ENCODE results near the gene GPR153. TPM values are rescaled to one million over a fixed set of nuclear protein-coding genes. Genes with fewer than 3 reads are reported as not detected.

The GPR153 gene
- polyA plus RNA-seq, 1 of the 3 experiments (the other 2 are of a cell fraction): 6.6 TPM

GRCh38 chr1:6272868-6273267 lies 12.0 kb upstream of the GPR153 start (continued):
- no peak for TF ChIP-seq REST (IDR thresholded peaks at IDR 0.05; ENCODE audit: low read depth, low read length)
- TF ChIP-seq TAF1 (IDR thresholded peaks at IDR 0.05; ENCODE audit: borderline replicate concordance, low read depth, low read length): no peak
- no peak for TF ChIP-seq JUND (IDR thresholded peaks at IDR 0.05)
- TF ChIP-seq ZBTB33 (IDR thresholded peaks at IDR 0.05; ENCODE audit: borderline replicate concordance, low read depth): no peak
- no peak for TF ChIP-seq RAD21 (IDR thresholded peaks at IDR 0.05; ENCODE audit: low read length)
- TF ChIP-seq TEAD4 (IDR thresholded peaks at IDR 0.05; ENCODE audit: borderline replicate concordance, insufficient read depth): no peak
- no peak for TF ChIP-seq TCF12 (IDR thresholded peaks at IDR 0.05)
- TF ChIP-seq CHD2 (IDR thresholded peaks at IDR 0.05; ENCODE audit: low read length, partially characterized antibody): no peak

- Histone ChIP-seq H3K9me3 (no peaks in the 10 kb centered on the region), H3K27me3 (ENCODE audit: insufficient read depth) (no peaks in the 10 kb centered on the region), H3F3A (replicated peaks; ENCODE audit: insufficient read depth) (no peaks in the 10 kb centered on the region), H3K79me2 (ENCODE audit: insufficient read depth) (no peaks in the 10 kb centered on the region), H3K4me3 (ENCODE audit: low read depth in 2 of 2, low read length in 1 of 2) (no peak overlapping the region), H3K9ac (no peak overlapping the region), H3K4me2 (no peak overlapping the region), H4K20me1 (ENCODE audit: insufficient read depth) (peaks cover 10% of the 10 kb centered on the region; the same call in 1 of the 2 replicates), H3K36me3 (replicated peaks in 1 of 2; ENCODE audit: control insufficient read depth in 1 of 2, insufficient read depth in 2 of 2, low read length in 1 of 2) (no peaks in the 10 kb centered on the region), H3K9me2 (no peaks in the 10 kb centered on the region), H2AFZ (ENCODE audit: low read depth) (no peak overlapping the region), H3K4me1 (ENCODE audit: control insufficient read depth in 1 of 2, insufficient read depth in 2 of 2, low read depth in 1 of 2, low read length in 1 of 2) (peaks cover 7 to 50% of the 10 kb centered on the region in 2 experiments; a peak in 2 of 4 replicates), H3K27ac (ENCODE audit: low read depth in 2 of 2, low read length in 1 of 2) (peak overlapping the region in 1 of 2 experiments; percentile 78; a peak in 1 of 4 replicates)
- ChIA-PET POLR2A (no interaction called here), CTCF (interaction anchor here (1.1 to 2.5 kb wide), 3 partner anchors 13 to 133 kb away, joined by 3 to 7 read pairs (median 6); no protein-coding TSS in a partner anchor)
- TF ChIP-seq RXRA (IDR thresholded peaks at IDR 0.05; ENCODE audit: borderline replicate concordance, low read depth): no peak
- no peak for TF ChIP-seq MEF2A (IDR thresholded peaks at IDR 0.05; ENCODE audit: borderline replicate concordance, low read depth)
- TF ChIP-seq RFX5 (IDR thresholded peaks at IDR 0.05; ENCODE audit: low read length): no peak
- no peak for TF ChIP-seq GABPA (IDR thresholded peaks at IDR 0.05; ENCODE audit: low read depth)
- no peak for TF ChIP-seq RCOR1 (IDR thresholded peaks at IDR 0.05; ENCODE audit: low read length)
- TF ChIP-seq EP300 (IDR thresholded peaks at IDR 0.05; ENCODE audit: borderline replicate concordance in 1 of 2, low read depth in 1 of 2, low read length in 1 of 2): no peak
- no peak for TF ChIP-seq NFIC (IDR thresholded peaks at IDR 0.05; ENCODE audit: borderline replicate concordance)
- no peak for TF ChIP-seq CTCF (IDR thresholded peaks at IDR 0.05)
- no peak for TF ChIP-seq GATA2 (CRISPR knock-in tag; IDR thresholded peaks at IDR 0.05)
- no peak for TF ChIP-seq USF2 (IDR thresholded peaks at IDR 0.05; ENCODE audit: borderline replicate concordance, low read depth, low read length)
- no peak for TF ChIP-seq SMC3 (IDR thresholded peaks at IDR 0.05; ENCODE audit: low read depth, low read length)
- no peak for TF ChIP-seq USF1 (IDR thresholded peaks at IDR 0.05; ENCODE audit: borderline replicate concordance, low read depth)
- TF ChIP-seq TCF12 (IDR thresholded peaks at IDR 0.05): no peak
- TF ChIP-seq YY1 (IDR thresholded peaks at IDR 0.05; ENCODE audit: low read depth): no peak
- 100% methylated on average over 4 of the region's 9 CpGs for WGBS (ENCODE audit: low lambda C conversion rate)
- DNase-seq: no peak
These were observed 11.6 kb upstream of the GPR153 start for GRCh38 chr1:6272452-6272851.

Data from SK-N-SH (cell line).